Measurements from ENCODE around the gene WDFY2.

DNA sequence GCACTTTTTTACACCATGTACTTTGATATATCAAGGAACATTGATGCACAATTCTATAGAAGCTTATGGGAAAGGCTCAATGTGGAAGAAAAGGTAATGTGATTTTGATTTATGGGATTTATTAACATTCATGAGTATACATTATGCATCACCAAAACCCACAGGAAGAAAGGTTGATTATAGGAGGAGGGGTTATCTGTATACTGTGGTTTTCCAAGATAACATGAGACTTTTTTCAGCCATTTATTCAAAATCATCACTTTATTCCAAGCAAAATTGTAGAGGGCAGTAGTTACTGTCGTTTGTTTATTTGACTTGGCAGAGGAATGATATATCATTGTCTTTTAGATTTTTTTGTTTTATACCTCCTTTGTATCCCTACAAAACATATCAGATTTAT, 54.9 kb downstream of the WDFY2 start:
- TF ChIP-seq POLR2A (IDR thresholded peaks at IDR 0.05) (no peak), EP300 (IDR thresholded peaks at IDR 0.05) (no peak)
- TF ChIP-seq, protein P1, sequence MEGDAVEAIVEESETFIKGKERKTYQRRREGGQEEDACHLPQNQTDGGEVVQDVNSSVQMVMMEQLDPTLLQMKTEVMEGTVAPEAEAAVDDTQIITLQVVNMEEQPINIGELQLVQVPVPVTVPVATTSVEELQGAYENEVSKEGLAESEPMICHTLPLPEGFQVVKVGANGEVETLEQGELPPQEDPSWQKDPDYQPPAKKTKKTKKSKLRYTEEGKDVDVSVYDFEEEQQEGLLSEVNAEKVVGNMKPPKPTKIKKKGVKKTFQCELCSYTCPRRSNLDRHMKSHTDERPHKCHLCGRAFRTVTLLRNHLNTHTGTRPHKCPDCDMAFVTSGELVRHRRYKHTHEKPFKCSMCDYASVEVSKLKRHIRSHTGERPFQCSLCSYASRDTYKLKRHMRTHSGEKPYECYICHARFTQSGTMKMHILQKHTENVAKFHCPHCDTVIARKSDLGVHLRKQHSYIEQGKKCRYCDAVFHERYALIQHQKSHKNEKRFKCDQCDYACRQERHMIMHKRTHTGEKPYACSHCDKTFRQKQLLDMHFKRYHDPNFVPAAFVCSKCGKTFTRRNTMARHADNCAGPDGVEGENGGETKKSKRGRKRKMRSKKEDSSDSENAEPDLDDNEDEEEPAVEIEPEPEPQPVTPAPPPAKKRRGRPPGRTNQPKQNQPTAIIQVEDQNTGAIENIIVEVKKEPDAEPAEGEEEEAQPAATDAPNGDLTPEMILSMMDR (IDR thresholded peaks at IDR 0.05) = no peak

All from tibial nerve (tissue), 4 donors.